Measurements from ENCODE around the gene SRL.
"Not testable (repeated sequence)": the region's sequence is repeated elsewhere in the genome, so short reads cannot be mapped to it uniquely, and the experiment has no call there.

Gene SRL

GRCh38 chr16:4220358-4220757, 21.5 kb downstream of the SRL start:
- DNase-seq = no peak

DNA sequence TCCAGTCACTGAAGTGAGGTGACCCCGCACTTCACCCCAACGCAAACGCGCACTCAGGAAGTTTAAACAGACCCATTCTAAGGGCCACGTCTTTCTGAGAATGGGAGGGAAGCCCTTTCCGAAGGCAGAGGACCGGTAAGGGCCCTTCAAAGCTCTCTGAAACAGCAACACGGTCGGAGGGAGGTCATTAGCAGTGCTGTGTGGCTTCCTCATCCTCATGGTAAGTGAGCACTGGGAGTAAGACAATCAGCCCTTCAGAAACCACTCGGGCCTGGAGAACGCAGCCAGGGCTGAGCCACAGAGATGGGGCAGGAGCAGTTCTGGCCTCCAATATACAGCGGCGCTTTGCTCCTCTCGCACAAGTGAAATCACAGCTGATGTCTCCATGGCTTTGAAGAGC, 23.7 kb downstream of the SRL start:
- DNase-seq = no peak

- peak; percentile 88 for DNase-seq
Measured at GRCh38 chr16:4217204-4218131, 24.4 kb downstream of the SRL start.

DNA sequence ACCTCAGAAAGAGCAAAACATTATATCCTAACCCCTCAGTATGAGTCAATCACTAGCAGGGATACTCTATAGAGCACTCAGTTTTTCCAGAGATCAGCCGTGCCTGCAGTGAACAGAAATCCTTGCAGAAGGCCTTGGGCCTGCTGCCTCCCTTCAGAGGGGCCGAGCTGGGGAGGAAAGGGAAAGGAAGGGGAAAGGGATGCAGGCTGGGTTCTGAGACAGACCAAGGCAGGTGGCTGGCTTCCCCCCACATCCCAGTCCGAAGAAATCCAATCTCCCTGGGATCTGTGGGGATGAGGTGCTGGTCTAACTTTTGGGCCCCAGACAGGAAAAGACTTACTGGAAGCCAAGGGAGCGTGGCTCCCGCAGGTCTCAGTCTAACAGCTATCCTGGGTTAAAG, 25.3 kb downstream of the SRL start:
- DNase-seq = peak; percentile 72

- DNase-seq = no peak
Measured at GRCh38 chr16:4215106-4215505, 26.8 kb downstream of the SRL start.

DNA sequence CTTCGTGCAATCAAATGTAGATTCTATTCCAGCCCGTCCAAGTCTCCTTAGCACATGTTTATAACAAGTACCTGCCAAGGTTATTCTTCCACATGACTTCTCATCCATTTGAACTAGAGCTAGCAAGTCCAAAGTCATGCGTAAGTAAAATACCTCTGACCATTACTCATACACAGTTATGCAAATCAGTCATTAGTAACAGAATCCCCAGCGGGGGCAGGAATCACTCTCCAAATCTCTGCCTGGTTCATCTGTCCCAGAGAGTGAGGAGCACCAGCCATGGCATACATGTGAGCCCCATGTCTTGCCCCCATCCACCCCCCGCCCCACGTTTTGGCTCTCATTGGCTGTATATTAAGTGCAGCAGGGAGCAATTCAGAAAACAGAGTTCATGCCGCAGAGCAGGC, 27.7 kb downstream of the SRL start:
- no peak for DNase-seq

DNA sequence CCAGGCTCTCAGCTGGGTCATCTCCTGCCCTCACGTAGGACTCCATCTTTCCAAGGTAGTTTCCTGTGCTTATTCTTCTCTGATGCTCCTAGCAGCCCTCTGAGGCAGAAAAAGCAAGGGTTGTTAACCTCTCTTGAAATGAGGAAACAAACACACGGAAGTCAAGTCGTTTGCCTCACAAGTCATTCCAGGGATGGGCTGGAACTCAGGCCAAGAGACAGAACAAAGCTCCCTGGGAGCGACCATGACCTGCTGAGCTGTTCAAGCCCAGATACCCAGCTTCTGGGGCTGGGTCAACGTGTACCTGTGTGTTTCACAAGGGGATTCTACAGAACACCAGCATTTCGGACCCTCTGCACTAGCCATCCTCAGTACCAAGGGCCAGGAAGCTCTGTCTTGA, 28.1 kb downstream of the SRL start:
- DNase-seq = no peak

DNA sequence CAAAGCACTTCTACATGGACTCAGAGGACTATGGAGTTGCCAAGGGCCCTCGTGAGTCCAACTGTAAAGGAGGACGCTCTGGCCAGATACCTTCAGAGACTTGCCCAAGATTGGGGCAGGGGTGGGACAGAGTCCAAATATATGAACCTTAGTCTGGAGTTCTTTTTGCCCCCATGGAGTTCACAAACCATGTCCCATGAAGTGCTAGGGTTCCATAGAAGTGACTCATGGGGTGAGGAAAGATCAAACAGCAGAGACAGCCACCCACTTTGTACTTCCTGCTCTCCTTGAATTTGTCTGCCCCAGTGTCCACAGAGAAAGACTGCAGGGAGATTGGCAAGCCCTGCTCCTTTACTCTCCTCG, 29.0 kb downstream of the SRL start:
- no peak for DNase-seq

- no peak for DNase-seq
Measured at GRCh38 chr16:4212211-4212933, 29.5 kb downstream of the SRL start.

GRCh38 chr16:4211445-4212210, 30.3 kb downstream of the SRL start:
- not testable (repeated sequence) for DNase-seq

DNA sequence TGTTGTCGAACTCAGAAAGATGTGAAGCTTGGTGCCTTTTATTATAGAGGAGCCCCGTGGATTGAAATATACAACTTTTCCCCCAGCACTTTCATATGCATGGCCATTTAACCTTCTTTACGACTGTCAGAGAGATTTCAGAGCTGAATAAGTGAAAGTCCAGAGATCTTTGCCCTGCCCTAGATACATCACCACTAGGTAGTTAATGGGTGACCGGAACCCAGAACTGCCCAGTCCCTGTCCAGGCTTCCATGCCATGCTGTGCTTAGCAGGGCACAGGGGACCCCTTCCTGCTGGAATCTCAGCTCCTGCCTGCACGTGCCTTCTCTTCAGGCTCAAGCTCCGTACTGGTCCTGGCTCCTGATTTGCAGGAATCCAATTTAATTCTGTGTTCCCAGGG, 32.2 kb downstream of the SRL start:
- no peak for DNase-seq

DNA sequence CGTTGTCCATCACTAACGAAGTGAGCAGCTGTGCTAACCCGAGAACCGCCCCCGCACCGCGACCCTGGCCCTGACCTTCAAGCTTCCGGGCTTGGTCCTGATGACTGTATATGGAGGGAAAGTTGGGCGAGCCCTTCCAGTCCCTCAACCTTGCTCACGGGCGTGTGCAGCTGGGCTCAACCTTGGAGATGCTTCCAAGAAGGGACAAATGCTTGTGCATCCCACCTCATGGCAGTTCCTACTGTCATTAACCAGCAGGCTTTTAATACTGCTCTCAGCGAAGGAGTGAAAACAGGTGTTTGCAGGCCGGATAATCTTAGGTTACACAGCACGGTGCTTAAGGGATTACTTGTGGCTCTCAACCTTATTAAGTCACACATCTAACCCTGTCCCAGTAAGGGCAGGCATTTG, 33.5 kb downstream of the SRL start:
- no peak for DNase-seq

DNA sequence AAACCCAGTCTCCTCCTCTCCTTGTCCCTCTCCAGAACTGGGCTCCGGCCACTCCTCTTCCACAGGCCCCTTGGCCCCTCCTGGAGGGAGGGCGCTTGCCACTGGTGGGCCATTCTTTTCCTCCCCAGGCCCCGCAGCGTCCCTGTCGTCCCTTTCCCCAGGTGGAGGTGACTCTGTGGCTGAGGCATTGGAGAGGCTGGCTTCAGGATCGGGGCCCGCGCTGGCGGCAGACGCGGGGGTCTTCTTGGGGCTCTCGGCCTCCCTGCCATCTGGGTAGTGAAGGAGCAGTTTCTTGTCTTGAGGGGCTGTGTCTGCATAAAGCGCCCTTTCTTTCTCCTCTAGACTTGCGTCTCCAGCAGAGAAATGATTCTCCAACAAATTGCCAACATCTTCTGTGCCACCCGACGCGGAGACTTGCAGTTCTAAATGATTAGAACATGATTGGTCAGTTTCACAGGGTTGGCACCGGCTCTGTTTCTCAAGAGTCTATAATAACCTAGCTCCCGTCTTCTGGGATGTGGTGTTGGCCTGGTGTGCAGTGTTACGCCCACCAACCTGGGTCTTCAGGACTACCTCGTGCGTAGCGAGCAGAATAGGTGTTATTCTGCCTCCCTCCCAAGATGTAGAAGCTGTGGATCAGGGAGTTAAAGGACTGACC, 34.1 kb downstream of the SRL start:
- no peak for DNase-seq

DNA sequence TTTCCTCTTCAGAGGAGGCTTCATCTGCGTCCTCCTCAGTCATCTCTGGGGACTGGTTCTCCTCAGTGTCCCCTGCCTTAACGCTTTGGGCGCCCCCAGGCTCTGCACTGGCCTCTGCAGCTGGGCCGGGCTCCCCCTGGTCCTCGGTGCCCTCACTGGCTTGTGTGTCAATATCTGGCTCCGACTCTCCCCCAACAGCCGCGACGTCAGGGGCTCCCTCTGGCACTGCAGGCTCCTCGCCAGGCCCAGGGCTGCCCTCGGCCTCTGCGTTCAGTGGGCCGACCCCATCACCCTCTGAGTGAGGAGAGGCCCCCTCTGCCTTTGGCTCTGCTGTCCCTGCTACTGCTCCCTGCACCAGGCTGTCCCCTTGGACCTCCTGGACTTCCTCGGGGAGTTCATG, 34.7 kb downstream of the SRL start:
- no peak for DNase-seq

GRCh38 chr16:4206680-4207079, 35.2 kb downstream of the SRL start:
- no peak for DNase-seq

GRCh38 chr16:4205971-4206370, 35.9 kb downstream of the SRL start:
- no peak for DNase-seq

DNA sequence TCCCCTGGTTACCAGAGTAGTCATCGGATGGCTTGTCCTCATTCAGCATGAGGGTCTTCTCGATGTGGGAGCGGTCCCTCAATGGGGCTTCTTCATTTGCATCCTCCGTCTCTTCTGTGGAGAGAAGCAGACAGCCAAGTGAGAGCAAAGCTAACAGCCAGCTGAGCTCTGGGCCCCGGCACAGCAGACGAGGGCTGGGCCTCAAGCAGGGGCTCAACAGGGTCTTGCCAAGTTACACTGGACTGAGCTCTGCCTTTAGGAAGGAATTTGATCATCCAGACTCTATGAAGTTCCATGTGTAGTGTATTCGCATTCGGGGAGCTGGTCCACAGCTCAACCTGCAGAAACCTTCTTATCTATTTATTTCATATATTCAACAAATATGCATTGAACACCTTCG, 37.4 kb downstream of the SRL start:
- DNase-seq = peak; percentile 60

DNA sequence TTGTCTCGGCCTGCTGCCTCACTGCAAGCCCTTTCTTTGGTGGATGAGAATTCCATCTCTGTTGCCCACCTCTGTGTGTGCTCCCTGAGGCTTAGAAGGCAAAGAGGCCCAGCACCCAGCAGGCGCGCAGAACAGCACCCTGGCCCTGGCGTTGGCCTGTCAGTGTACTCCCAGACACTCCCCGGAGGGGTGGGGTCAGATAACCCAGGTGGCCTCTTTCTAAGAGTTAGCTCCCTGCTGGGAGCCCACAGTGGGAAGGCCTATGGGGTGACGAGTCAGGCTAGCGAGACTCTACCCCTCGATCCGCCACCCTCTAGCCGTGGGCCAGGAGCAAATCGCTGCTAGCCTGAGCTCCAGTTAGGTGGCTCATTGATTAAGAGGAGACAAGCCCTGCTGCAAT, 38.1 kb downstream of the SRL start:
- DNase-seq = no peak

DNA sequence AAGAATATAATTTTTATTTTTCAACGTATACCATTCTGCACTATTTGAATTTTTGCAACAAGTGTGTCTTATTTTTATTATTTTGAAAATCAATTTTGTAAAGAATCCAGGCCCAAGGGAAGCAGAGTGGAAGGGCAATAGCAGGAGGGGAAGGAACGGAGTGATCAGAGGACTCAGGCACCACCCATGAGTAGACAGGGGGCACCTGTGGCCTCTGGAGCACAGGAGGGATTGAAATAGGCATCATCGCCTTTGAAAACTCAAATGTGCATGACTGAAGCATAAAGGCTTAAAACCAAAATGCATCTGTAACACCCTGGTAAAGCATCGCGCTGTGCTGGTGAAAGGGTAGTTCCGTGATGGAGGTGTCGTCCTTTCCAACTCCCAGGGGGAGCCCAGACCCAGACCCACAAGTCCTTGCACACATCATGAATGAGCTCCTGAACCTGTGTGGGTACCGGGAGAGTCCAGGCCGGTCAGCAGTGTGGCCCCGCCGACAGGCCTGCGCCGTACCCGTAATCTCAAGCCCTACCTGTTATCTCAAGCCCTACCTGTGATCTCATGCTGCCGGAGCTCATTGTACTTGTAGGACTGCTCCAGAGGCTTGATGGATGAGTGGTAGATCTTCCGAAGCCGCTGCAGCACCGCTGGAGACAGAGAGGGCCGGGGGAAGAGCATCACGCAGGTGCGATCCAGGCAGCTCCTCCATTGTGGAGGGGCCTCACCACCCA, 39.1 kb downstream of the SRL start:
- DNase-seq = no peak

DNA sequence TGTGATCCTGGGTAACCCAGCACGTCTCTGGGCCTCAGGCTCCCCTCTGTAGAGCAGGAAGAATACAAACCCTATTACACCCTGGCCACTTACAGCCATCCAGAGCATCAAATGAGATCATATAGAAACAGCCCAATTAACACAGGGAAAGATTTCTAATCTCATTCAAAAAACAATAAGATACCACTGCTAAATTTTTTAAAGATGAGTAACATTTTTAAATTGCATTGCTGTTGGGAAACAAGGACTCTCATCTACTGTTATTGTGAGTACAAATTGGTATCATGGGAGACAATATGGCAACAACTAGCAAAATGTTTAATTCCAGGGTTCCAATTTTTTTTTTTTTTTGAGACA, 41.1 kb downstream of the SRL start:
- DNase-seq = no peak

GRCh38 chr16:4200000-4200780, 41.7 kb downstream of the SRL start:
- DNase-seq = peak; percentile 79

GRCh38 chr16:4198816-4199215, 43.1 kb downstream of the SRL start:
- DNase-seq = no peak
